Activated CD8-positive, alpha-beta memory T cell treated with anti-CD3 and anti-CD28 coated beads for 4 hours (primary cell): ENCODE measurements around the gene KRT73.
A peak's percentile ranks its signal among the peaks of the same experiment; 100 is the strongest.

Experiments
- DNase-seq, 2 donors: peaks; one replicate each; pipeline ENCODE4 v3.0.0-alpha.2; 2020; ENCODE audit warnings: low read depth in 2 of 2

KRT73 gene

GRCh38 chr12:52570511-52570910 lies 47.8 kb downstream of the KRT73 start:
- no peak for DNase-seq

- no peak for DNase-seq
These were observed 50.2 kb downstream of the KRT73 start for GRCh38 chr12:52568111-52568510.

- peak; percentile 27 to 41 for DNase-seq
These were observed 51.5 kb downstream of the KRT73 start for GRCh38 chr12:52566847-52567291.

DNA sequence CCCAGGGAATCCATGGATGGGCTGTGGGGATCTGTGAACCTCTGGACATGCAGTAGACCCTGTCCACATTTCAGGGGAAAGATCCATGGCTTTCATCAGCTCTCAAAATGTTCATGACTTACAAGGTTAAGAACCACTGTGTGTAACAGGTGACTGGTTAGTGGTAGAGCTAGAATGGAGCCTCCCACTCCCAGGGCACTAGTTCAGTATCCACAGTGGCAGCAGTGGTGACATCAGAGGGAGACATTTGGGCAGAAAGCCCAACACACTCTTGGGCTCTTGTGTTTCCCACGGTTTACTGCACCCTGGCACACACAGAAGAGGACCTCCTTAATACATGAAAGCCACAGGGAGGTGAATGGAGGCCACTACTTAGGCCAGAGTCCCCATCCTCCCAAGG lies 53.8 kb downstream of the KRT73 start:
- no peak for DNase-seq

DNA sequence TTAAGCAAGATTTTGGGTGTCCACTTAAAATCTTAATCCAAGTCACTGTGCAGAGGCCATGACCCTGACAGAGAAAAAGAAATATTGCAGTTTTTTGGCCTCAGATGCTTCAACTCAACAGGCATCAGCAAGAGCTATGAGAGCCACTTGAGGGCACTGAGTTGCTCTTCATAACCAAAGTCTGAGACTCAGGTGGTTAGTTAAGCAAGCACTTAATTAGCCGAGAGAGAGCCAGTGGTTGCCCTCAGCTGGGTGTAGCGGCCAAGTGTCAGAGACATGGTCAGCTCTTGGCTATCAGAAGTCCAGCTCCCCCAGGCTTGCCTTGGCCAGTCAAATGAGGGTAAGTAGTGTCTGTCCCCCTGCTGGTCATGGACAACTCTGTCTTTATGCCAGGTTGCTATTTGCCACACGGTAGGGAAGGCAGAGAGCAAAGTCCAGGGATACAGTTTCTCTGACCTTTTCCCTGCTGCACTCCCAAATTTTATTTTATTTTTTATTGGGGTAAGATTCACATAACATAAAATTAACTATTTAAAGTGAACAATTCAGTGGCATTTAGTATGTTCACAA lies 56.4 kb downstream of the KRT73 start:
- DNase-seq = no peak

GRCh38 chr12:52559979-52560378 lies 58.4 kb downstream of the KRT73 start:
- no peak for DNase-seq

GRCh38 chr12:52558781-52559445 lies 59.4 kb downstream of the KRT73 start:
- DNase-seq = no peak
